BE2C (cell line): ENCODE data around the gene KCNH1.

Experiments used
- DNase-seq: peaks from one replicate; pipeline ENCODE4 v3.0.0-alpha.2; 2020
- H3K27me3 ChIP-seq: fragments of 250-450 bp; sonication (Bioruptor Pico); 2 replicates; pipeline ENCODE4 v1.5.1; 2020; ENCODE audit warnings: mild to moderate bottlenecking
- H3K36me3 ChIP-seq: fragments of 250-450 bp; sonication (Bioruptor Pico); 2 replicates; pipeline ENCODE4 v1.5.1; 2020; ENCODE audit warnings: mild to moderate bottlenecking
- H3K4me1 ChIP-seq: fragments of 250-450 bp; sonication (Bioruptor Pico); 2 replicates; pipeline ENCODE4 v1.5.1; 2020
- H3K4me3 ChIP-seq: 2 replicates; pipeline ENCODE4 v1.5.1; 2011; ENCODE audit warnings: low read depth, low read length
- H3K9me3 ChIP-seq: fragments of 250-450 bp; sonication (Bioruptor Pico); 2 replicates; pipeline ENCODE4 v1.5.1; 2020
- TF ChIP-seq, protein P1 (sequence below): IDR thresholded peaks from 2 replicates; pipeline ENCODE4 v1.5.1; 2012; ENCODE audit warnings: mild to moderate bottlenecking, low read depth, low read length

Gene KCNH1

DNA sequence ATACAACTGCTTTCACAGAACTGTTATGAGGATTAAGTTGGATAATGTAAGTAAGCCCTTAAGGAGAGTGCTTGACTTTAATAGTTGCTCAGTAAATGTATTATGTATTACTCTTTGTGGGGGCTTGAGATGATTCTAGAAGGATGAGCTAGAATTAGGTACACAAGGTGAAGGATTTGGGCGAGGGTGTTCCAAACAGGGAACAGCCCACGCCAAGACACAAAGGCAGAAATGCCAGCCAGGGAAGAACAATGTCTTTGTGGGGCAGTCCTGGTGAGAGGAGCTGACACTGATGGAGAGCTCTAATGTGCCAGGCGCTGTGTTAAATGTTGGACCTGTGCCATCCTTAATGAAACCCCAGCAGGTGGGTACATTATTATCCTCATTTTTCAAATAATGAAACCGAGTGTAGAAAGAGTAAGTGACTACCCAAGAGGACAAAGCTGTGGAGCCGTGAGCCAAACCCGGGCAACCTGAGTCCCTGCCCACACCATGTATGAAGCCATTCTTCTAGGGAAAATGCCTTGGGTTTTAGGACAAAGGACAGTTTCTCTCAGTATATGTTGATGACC is 442.8 kb downstream of the KCNH1 start:
- no peaks in the 10 kb centered on the region for H3K36me3 ChIP-seq
- TF ChIP-seq, protein P1, sequence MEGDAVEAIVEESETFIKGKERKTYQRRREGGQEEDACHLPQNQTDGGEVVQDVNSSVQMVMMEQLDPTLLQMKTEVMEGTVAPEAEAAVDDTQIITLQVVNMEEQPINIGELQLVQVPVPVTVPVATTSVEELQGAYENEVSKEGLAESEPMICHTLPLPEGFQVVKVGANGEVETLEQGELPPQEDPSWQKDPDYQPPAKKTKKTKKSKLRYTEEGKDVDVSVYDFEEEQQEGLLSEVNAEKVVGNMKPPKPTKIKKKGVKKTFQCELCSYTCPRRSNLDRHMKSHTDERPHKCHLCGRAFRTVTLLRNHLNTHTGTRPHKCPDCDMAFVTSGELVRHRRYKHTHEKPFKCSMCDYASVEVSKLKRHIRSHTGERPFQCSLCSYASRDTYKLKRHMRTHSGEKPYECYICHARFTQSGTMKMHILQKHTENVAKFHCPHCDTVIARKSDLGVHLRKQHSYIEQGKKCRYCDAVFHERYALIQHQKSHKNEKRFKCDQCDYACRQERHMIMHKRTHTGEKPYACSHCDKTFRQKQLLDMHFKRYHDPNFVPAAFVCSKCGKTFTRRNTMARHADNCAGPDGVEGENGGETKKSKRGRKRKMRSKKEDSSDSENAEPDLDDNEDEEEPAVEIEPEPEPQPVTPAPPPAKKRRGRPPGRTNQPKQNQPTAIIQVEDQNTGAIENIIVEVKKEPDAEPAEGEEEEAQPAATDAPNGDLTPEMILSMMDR: no peak
- no peaks in the 10 kb centered on the region for H3K27me3 ChIP-seq
- H3K4me1 ChIP-seq: peaks cover 5% of the 10 kb centered on the region; the same call in 1 of the 2 replicates
- H3K9me3 ChIP-seq: no peaks in the 10 kb centered on the region
- DNase-seq: no peak
- H3K4me3 ChIP-seq: no peak overlapping the region

DNA sequence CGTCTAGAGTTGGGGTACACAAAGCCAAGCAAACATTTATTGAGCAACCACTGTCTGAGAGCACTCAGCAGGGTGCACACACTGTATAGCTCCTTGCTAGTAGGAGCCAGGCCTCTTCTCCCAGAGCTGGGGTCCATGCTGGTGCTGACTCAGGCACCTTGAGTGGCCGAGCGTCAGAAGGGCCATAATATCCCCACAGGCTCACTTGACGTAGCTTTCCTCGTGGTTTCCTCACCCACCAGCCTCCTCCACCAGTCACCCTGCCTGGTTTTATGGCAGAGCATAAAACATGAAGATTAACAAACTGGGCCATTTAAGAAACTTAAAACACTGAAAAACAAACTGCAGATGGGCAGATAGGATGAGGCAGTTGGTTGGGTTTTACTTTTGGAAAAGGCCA is 443.7 kb downstream of the KCNH1 start:
- H3K36me3 ChIP-seq: no peaks in the 10 kb centered on the region
- no peak for DNase-seq
- no peak overlapping the region for H3K4me3 ChIP-seq
- H3K4me1 ChIP-seq: peaks cover 5% of the 10 kb centered on the region; the same call in 1 of the 2 replicates
- no peaks in the 10 kb centered on the region for H3K27me3 ChIP-seq
- TF ChIP-seq, protein P1: no peak
- no peaks in the 10 kb centered on the region for H3K9me3 ChIP-seq

DNA sequence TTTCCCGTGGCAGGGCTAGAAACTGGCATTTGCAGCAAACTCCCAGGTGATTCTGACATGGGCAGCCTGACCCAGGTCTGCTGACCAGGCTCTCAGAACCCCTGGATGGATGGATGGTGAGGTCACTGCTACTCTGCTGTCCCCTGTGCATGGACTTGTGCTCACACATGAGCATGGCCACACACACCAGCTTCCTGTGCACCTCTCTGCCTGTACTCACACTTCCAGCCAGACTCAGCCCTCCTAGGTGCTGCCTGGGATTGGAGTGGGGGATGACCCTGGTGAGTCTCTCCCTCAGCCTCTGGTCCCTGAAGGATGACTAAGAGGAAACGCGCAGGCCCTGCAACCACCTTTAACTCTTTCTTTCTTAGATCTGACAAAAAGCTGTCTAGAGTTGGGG is 444.1 kb downstream of the KCNH1 start:
- Histone ChIP-seq H3K4me1 (peaks cover 5% of the 10 kb centered on the region; the same call in 1 of the 2 replicates), H3K4me3 (no peak overlapping the region), H3K9me3 (no peaks in the 10 kb centered on the region), H3K27me3 (no peaks in the 10 kb centered on the region), H3K36me3 (no peaks in the 10 kb centered on the region)
- no peak for DNase-seq
- TF ChIP-seq, protein P1: no peak

DNA sequence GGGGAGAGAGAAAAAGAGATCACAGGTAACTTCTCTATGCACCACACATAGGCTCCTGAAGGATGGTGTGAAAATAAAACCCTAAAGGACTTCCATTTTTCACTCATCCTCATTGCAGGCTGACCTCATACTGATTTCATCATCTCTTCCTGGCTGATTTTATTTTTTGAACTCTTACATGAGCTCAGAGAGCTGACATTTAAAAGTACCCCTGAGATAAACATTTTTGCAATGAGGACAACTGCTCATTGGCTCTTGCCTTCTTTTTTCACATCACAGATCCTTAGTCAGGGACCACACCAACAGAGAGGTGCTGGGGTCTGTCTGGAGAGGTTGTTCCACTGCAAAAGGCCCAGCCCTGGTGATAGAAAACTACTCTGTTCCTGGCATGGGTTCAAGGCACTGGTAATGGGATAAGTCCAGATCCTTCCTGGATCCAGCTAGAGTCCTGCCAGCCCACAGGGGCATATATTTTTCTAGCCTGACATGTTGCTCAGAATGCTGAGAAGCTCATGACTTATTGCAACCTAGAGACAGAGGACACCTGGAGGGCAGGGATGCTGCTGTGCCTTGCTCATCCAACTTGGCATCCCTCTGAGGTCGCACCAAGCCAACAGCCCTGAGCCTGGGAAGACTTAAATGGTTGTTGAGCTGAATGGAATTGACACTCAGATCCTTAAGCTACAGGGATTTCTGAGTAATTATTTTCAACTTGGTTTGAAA is 445.3 kb downstream of the KCNH1 start:
- H3K9me3 ChIP-seq: no peaks in the 10 kb centered on the region
- H3K36me3 ChIP-seq: no peaks in the 10 kb centered on the region
- H3K4me1 ChIP-seq: peaks cover 5% of the 10 kb centered on the region; the same call in 1 of the 2 replicates
- no peak for DNase-seq
- H3K27me3 ChIP-seq: no peaks in the 10 kb centered on the region
- TF ChIP-seq, protein P1: no peak
- no peak overlapping the region for H3K4me3 ChIP-seq

DNA sequence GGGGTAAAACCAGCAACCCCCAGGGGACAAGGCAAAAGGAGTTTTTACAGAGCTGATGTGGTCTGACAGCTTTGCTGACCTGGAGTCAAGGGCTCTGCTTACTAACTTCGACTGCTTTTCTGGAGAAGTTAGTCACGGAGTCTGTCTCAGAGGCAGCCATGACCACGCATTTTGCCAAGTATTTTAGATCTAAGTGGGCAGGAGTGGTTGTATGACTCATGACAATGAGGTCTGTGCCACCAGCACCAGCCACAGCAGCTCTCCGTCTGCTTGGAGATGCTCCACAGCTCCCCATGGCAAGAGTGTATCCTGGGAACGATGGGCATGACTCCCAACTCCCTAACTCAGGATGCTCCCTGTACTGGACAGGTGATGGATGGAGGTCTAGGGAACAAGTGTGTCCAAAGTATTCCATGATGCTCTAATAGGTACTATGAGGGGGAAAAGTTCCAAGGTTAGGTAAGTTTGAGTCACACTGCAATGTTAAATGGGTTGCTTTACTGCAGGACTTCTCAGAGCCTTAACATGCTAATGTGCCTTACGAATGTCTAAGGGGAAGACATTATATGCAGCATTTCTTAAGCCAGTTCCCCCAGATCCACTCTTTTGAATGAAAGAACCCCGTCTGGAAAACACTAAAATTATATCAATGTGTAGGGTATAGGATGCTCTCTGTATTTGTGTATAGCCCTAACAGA is 446.2 kb downstream of the KCNH1 start:
- H3K4me3 ChIP-seq: no peak overlapping the region
- no peaks in the 10 kb centered on the region for H3K27me3 ChIP-seq
- no peak for DNase-seq
- H3K9me3 ChIP-seq: no peaks in the 10 kb centered on the region
- TF ChIP-seq, protein P1: no peak
- no peaks in the 10 kb centered on the region for H3K36me3 ChIP-seq
- peaks cover 5% of the 10 kb centered on the region; the same call in 1 of the 2 replicates for H3K4me1 ChIP-seq
